IPS-18a (cell line): ENCODE measurements around the gene SH3RF3.

Source experiments
- H3K27ac ChIP-seq: one replicate; pipeline ENCODE4 v1.5.1; 2013; ENCODE audit warnings: low read length
- H3K27me3 ChIP-seq: one replicate; pipeline ENCODE4 v1.6.1; 2013; ENCODE audit warnings: mild to moderate bottlenecking, low read length; ENCODE audit not compliant: control insufficient read depth, insufficient read depth
- H3K36me3 ChIP-seq: one replicate; pipeline ENCODE4 v1.6.1; 2013; ENCODE audit warnings: low read depth, low read length; ENCODE audit not compliant: control insufficient read depth
- H3K4me1 ChIP-seq: one replicate; pipeline ENCODE4 v1.6.1; 2013; ENCODE audit warnings: low read depth, low read length; ENCODE audit not compliant: control insufficient read depth
- H3K4me3 ChIP-seq: one replicate; pipeline ENCODE4 v1.5.1; 2013; ENCODE audit warnings: low read length
- H3K9ac ChIP-seq: one replicate; pipeline ENCODE4 v1.6.1; 2013; ENCODE audit warnings: mild to moderate bottlenecking, low read length, moderate library complexity
- H3K9me3 ChIP-seq: one replicate; pipeline ENCODE4 v1.6.1; 2013; ENCODE audit warnings: low read depth, low read length; ENCODE audit not compliant: control insufficient read depth

SH3RF3 gene

DNA sequence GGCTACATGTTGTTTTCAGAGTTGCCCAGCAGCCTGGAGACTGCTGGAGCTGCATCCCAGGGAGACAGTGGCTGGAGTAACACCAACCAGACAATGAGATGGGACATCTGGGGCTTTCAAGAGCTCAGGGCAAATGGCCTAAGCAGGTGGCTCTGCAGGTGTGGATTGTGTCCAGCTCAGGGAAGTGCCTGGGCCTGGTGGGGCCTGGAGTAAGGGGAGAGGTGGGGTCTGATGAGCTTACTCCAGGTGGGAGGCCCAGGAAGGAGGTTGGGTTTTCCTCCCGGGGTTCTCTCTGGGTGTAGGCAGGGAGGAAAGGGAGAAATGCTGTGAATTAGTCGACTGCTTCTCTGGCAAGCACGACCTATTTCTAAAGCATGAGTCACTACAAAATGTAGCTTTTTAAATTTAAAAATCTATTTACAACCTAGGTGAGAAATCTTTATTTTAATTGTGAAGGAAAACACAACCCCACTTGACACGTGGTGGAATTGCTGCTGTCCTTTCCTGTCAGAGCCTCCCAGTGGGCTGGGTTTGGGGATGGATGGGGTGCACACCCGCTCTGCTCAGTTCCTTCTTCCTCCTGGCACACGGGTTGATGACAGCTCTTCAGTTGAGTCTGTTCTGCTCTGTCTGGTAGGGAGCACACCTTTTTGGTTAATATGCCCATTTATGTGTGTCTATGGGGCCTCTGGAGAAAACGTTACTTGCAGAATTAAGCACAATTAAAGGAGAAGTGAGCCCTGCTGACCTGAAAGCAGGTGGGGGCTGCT, 81.6 kb downstream of the SH3RF3 start:
- no peak overlapping the region for H3K27ac ChIP-seq
- peaks cover 2% of the 10 kb centered on the region for H3K4me1 ChIP-seq

GRCh38 chr2:109211315-109211714, 82.3 kb downstream of the SH3RF3 start:
- no peak overlapping the region for H3K9ac ChIP-seq
- no peak overlapping the region for H3K4me3 ChIP-seq
- H3K9me3 ChIP-seq = no peaks in the 10 kb centered on the region
- no peaks in the 10 kb centered on the region for H3K36me3 ChIP-seq
- H3K27me3 ChIP-seq = no peaks in the 10 kb centered on the region
- no peak overlapping the region for H3K27ac ChIP-seq
- peaks cover 2% of the 10 kb centered on the region for H3K4me1 ChIP-seq

More for the DNA sequence above, 81.6 kb downstream of the SH3RF3 start:
- Histone ChIP-seq H3K27me3 (no peaks in the 10 kb centered on the region), H3K36me3 (no peaks in the 10 kb centered on the region), H3K9ac (no peak overlapping the region), H3K4me3 (no peak overlapping the region), H3K9me3 (no peaks in the 10 kb centered on the region)

GRCh38 chr2:109212836-109213563, 84.0 kb downstream of the SH3RF3 start:
- H3K27ac ChIP-seq = no peak overlapping the region
- H3K4me1 ChIP-seq = peaks cover 2% of the 10 kb centered on the region
- H3K27me3 ChIP-seq = no peaks in the 10 kb centered on the region

DNA sequence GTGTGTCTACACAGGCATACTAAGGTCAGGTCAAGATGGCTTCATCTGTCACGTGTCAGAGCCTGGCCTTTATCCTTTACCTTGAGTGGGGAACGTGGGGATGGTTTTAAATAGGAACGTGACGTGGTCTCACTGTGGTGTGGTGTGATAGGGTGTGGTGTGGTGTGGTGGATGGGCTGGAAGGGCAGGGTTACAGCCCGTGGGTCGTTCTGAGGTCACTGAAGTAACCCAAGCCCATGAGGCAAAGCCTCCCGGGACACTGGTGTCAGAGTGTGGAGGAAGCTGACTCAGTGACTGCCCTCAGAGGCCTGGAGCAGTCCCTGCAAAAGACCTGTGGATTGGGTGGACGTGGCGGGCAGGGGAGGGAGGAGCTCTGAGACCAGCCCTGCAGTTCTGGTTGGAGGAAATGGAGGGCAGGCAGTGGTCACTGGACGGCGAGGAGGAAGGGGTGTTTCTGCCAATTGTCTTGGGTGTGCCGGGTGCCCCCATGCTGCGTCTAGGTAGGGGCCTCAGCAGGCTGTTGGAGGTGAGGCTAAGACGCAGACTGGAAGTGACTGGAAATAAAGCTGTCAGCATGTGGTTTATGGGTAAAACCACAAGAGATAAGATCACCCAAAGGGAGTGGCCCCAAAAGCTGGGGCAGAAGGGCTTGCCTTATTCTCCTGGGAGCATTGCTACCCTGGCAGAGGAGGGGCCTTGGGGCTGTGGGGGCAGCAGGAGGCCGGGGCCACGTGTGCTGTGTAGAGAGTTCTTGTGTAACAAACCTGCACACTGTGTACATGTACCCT, 84.8 kb downstream of the SH3RF3 start:
- Histone ChIP-seq H3K27me3 (no peaks in the 10 kb centered on the region), H3K4me1 (peaks cover 2% of the 10 kb centered on the region), H3K27ac (no peak overlapping the region), H3K36me3 (no peaks in the 10 kb centered on the region), H3K4me3 (no peak overlapping the region), H3K9me3 (no peaks in the 10 kb centered on the region), H3K9ac (no peak overlapping the region)

More at GRCh38 chr2:109212836-109213563, 84.0 kb downstream of the SH3RF3 start:
- H3K4me3 ChIP-seq = no peak overlapping the region
- no peaks in the 10 kb centered on the region for H3K36me3 ChIP-seq
- H3K9me3 ChIP-seq = no peaks in the 10 kb centered on the region
- no peak overlapping the region for H3K9ac ChIP-seq

DNA sequence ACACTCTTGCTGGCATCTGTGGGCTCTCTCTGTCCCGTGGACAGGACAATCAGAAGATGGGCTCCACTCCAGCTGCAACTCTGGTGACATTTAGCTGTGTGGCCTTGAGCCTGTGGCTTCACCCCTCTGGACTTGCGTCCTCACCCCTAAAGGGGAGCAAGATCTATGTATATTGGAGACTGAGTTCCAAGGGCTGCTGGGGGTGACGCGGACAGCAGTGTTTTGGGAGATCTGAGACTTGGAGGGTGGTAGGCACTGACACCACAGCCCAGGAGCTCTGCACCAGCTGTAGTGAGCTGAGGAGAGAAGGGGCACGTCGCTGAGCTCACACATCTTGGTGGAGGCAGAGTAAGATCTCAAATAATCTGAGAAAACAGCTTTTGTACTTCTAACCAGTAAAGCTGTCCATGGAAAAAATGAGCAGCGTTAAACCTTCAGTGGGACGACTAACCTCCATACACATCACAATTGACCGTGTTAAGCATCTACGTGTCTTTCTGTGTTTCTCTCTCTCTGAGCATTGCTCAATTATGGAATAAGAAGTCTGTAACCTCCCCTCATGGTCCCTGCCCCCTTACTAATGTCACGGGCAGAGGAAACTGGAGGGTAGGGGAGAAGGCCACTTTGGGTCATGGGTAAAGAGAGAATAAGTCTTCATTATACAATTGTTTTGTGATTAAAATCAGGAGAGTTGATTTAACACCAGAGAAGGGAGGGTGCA, 85.8 kb downstream of the SH3RF3 start:
- H3K27me3 ChIP-seq = no peaks in the 10 kb centered on the region
- H3K4me3 ChIP-seq = no peak overlapping the region
- no peaks in the 10 kb centered on the region for H3K4me1 ChIP-seq
- no peak overlapping the region for H3K27ac ChIP-seq
- H3K9me3 ChIP-seq = no peaks in the 10 kb centered on the region
- H3K9ac ChIP-seq = no peak overlapping the region
- no peaks in the 10 kb centered on the region for H3K36me3 ChIP-seq

DNA sequence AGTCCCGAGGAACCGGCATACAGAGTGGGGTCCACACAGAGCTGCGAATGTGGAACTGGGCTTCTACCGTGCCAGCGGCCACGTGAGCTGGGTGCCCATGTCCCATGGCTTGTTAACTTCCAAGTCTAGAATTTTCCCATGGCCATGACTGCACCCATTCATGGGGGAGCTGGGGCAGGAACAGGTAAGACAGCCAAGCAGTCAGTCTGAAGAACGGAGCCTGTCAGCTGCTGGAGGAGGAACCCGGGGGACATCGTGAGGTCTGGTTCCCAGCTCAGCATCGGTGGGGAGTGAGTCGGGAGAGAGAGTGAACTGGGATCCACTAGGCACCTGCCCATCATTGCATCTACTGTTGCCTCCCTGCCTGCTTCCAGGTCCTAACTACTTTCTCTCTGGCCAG, 86.9 kb downstream of the SH3RF3 start:
- H3K36me3 ChIP-seq = no peaks in the 10 kb centered on the region
- H3K4me1 ChIP-seq = no peaks in the 10 kb centered on the region
- no peak overlapping the region for H3K9ac ChIP-seq
- H3K4me3 ChIP-seq = no peak overlapping the region
- H3K27me3 ChIP-seq = no peaks in the 10 kb centered on the region
- no peak overlapping the region for H3K27ac ChIP-seq
- no peaks in the 10 kb centered on the region for H3K9me3 ChIP-seq

DNA sequence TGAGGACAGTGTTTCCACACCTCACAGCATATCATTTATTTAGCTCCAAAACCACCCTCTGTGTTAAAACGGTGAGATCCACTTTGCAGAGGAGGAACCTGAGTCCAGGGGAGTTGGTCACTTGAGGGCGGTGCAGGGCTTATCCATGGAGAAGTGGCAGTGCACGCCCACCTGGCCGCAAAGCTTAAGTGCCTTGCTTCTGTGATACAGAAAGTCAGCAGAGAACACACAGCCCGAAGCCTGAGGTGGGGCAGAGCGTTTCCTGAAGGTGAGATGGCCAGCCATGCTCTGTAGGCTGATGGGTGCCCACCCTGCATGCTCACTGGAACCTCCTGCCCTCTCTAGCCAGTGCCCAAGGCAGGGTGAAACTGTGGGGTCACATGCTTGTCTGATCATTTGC, 87.3 kb downstream of the SH3RF3 start:
- Histone ChIP-seq H3K4me3 (no peak overlapping the region), H3K4me1 (no peaks in the 10 kb centered on the region), H3K9me3 (no peaks in the 10 kb centered on the region), H3K36me3 (no peaks in the 10 kb centered on the region), H3K27ac (no peak overlapping the region), H3K9ac (no peak overlapping the region), H3K27me3 (no peaks in the 10 kb centered on the region)

DNA sequence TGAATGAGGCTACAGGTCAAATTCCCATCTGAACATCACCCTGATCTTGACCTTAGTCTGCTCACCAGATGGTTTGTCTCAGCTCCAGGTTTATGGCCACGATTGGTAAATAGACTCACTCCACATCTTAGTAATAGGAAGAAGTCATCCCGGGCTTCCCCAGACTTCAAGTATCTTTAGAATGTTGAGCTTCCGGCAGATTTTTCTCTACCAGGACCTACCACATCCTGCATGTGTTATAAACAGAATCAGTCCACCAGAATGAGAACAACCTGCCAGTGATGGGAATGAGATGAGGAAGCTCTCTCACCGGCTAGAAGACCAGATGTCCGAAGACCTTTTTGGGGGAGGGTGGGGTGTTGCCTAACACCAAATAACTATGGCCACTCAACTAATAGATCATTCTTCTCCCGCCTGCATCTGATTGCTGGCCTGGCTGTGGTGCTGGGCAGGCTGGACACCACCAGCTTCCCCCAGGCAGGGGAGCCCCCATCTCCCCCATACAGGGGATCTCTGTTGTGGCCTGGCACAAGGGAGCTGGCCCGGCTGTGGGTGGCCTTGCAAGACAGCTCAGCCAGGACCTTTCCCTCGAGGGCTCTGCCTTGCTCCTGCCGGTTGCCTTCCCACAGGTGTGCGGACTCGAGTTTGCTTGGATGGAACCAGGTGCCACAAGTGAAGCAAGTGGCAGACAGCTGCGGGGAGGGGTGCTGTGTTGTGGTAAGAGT, 88.5 kb downstream of the SH3RF3 start:
- H3K36me3 ChIP-seq = no peaks in the 10 kb centered on the region
- H3K27ac ChIP-seq = no peak overlapping the region
- H3K4me3 ChIP-seq = no peak overlapping the region
- H3K9ac ChIP-seq = no peak overlapping the region
- no peaks in the 10 kb centered on the region for H3K4me1 ChIP-seq
- no peaks in the 10 kb centered on the region for H3K9me3 ChIP-seq
- H3K27me3 ChIP-seq = no peaks in the 10 kb centered on the region

- no peaks in the 10 kb centered on the region for H3K27me3 ChIP-seq
- H3K4me1 ChIP-seq = no peaks in the 10 kb centered on the region
- no peak overlapping the region for H3K27ac ChIP-seq
- no peaks in the 10 kb centered on the region for H3K36me3 ChIP-seq
- no peak overlapping the region for H3K4me3 ChIP-seq
- no peaks in the 10 kb centered on the region for H3K9me3 ChIP-seq
- no peak overlapping the region for H3K9ac ChIP-seq
Measured at GRCh38 chr2:109218087-109218791, 89.2 kb downstream of the SH3RF3 start.

GRCh38 chr2:109218792-109219126, 89.8 kb downstream of the SH3RF3 start:
- Histone ChIP-seq H3K27ac (no peak overlapping the region), H3K9me3 (no peaks in the 10 kb centered on the region), H3K27me3 (no peaks in the 10 kb centered on the region), H3K36me3 (no peaks in the 10 kb centered on the region), H3K4me1 (no peaks in the 10 kb centered on the region), H3K4me3 (no peak overlapping the region), H3K9ac (no peak overlapping the region)
